Ishikawa (cell line): ENCODE data around the gene RPL27.

Experiments
- CEBPB ChIP-seq: IDR thresholded peaks from 2 replicates; pipeline ENCODE4 v1.6.1; 2012
- CREB1 ChIP-seq: IDR thresholded peaks from 2 replicates; pipeline ENCODE4 v1.6.1; 2012; ENCODE audit warnings: low read depth
- EGR1 ChIP-seq: IDR thresholded peaks from 2 replicates; pipeline ENCODE4 v1.6.1; 2012
- EP300 ChIP-seq: IDR thresholded peaks from 2 replicates; pipeline ENCODE4 v1.6.1; 2012; ENCODE audit warnings: borderline replicate concordance
- FOXM1 ChIP-seq: IDR thresholded peaks from 2 replicates; pipeline ENCODE4 v1.6.1; 2012; ENCODE audit warnings: low read depth, borderline replicate concordance
- MAX ChIP-seq: IDR thresholded peaks from 2 replicates; pipeline ENCODE4 v1.6.1; 2012
- NFIC ChIP-seq: IDR thresholded peaks from 2 replicates; pipeline ENCODE4 v1.6.1; 2012
- RAD21 ChIP-seq: IDR thresholded peaks from 2 replicates; pipeline ENCODE4 v1.6.1; 2012; ENCODE audit warnings: low read depth
- REST ChIP-seq: IDR thresholded peaks from 2 replicates; pipeline ENCODE4 v1.6.1; 2012; ENCODE audit warnings: low read depth, mild to moderate bottlenecking
- TAF1 ChIP-seq: IDR thresholded peaks from 2 replicates; pipeline ENCODE4 v1.6.1; 2012; ENCODE audit warnings: low read depth, mild to moderate bottlenecking
- TCF12 ChIP-seq: IDR thresholded peaks from 2 replicates; pipeline ENCODE4 v1.6.1; 2012; ENCODE audit warnings: low read depth
- TEAD4 ChIP-seq: IDR thresholded peaks from 2 replicates; pipeline ENCODE4 v1.6.1; 2012
- YY1 ChIP-seq: IDR thresholded peaks from 2 replicates; pipeline ENCODE4 v1.6.1; 2012; ENCODE audit warnings: low read depth
- ZBTB7A ChIP-seq: IDR thresholded peaks from 2 replicates; pipeline ENCODE4 v1.6.1; 2012; ENCODE audit warnings: low read depth
- TF ChIP-seq, protein P1 (sequence below): IDR thresholded peaks from 2 replicates; pipeline ENCODE4 v1.6.1; 2012

The RPL27 gene

GRCh38 chr17:43011728-43012472 is 13.7 kb downstream of the RPL27 start:
- no peak for TF ChIP-seq TCF12
- no peak for TF ChIP-seq NFIC
- no peak for TF ChIP-seq CREB1
- TF ChIP-seq EGR1: no peak
- no peak for TF ChIP-seq RAD21
- TF ChIP-seq FOXM1: no peak
- no peak for TF ChIP-seq ZBTB7A
- no peak for TF ChIP-seq YY1
- TF ChIP-seq MAX: no peak
- TF ChIP-seq, protein P1, sequence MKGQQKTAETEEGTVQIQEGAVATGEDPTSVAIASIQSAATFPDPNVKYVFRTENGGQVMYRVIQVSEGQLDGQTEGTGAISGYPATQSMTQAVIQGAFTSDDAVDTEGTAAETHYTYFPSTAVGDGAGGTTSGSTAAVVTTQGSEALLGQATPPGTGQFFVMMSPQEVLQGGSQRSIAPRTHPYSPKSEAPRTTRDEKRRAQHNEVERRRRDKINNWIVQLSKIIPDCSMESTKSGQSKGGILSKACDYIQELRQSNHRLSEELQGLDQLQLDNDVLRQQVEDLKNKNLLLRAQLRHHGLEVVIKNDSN: no peak
- TF ChIP-seq TAF1: no peak

GRCh38 chr17:43013296-43013695 is 15.1 kb downstream of the RPL27 start:
- TF ChIP-seq FOXM1: no peak
- TF ChIP-seq TEAD4: no peak
- no peak for TF ChIP-seq YY1
- no peak for TF ChIP-seq TAF1
- TF ChIP-seq, protein P1: no peak
- TF ChIP-seq NFIC: no peak
- TF ChIP-seq CREB1: no peak

DNA sequence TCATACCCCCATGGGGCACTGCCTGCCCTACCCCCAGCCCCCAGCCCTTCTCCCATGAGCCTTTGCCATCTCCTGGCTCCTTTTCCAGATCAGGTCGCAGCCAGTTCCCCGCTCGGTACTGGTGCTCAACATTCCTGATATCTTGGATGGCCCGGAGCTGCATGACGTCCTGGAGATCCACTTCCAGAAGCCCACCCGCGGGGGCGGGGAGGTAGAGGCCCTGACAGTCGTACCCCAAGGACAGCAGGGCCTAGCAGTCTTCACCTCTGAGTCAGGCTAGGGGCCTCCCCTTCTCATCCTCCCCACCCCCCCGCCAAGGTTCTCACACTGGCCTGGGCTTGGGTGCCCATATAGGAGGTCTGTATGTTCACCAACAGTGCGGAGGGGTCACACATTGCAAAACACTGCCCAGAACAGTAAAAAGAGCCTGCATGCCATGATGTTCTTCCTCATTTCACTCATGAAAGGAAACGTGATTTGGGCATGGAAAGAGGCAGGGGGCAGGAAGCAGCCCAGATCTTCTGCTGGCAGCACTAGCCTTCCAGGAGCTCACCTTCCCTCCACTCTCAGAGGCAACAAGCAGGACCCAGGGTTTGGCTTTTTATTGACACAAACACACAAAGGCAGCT is 15.9 kb downstream of the RPL27 start:
- TF ChIP-seq FOXM1 (no peak), EGR1 (no peak), ZBTB7A (no peak), EP300 (no peak)

- TF ChIP-seq TAF1: no peak
- no peak for TF ChIP-seq REST
- TF ChIP-seq NFIC: no peak
- no peak for TF ChIP-seq TCF12
- no peak for TF ChIP-seq EP300
- no peak for TF ChIP-seq MAX
- TF ChIP-seq TEAD4: no peak
- no peak for TF ChIP-seq RAD21
- TF ChIP-seq, protein P1: no peak
- no peak for TF ChIP-seq FOXM1
- TF ChIP-seq CREB1: no peak
- no peak for TF ChIP-seq EGR1
- TF ChIP-seq CEBPB: no peak
These were observed 16.7 kb downstream of the RPL27 start for GRCh38 chr17:43014649-43015542.

DNA sequence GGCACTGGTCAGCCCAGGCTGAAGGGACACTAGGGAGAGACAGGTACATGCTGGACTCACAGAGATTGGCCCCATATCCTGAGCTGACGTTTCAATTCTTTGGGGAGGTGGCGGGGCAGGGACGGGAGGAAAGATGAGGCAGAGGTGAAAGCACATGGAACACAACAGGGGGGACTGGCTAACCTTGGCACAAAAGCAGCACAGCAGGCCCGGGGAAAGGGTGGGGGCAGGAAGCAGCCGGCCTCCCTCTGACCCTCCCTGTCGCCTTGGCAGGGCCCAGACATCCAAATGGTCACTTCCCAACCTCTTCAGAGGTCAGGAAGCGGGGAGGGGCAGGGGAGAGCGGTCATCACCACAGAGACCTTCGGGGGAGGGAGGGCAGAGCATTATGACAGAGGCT is 17.4 kb downstream of the RPL27 start:
- TF ChIP-seq REST: no peak
- TF ChIP-seq, protein P1: no peak
- no peak for TF ChIP-seq MAX
